PC-9 (cell line): Measurements from ENCODE around the gene PIR. TPM values are rescaled to one million over a fixed set of nuclear protein-coding genes. Genes with fewer than 3 reads are reported as not detected.
A peak's percentile ranks its signal among the peaks of the same experiment; 100 is the strongest.

ENCODE experiments used
- BruUV-seq: library from RNA; stranded (reverse); fragments of 400-500 nt; replicated peaks from 2 replicates; lab custom pipeline; 2021; lab: Mats Ljungman, UMichigan
- CTCF ChIA-PET: fragments of 300-600 bp; sonication (Branson Sonifier 250); formaldehyde crosslinking; loops from one replicate; lab custom pipeline; 2022; ENCODE audit warnings: antibody characterized with exemption; lab: Charles Lee
- POLR2A ChIA-PET: fragments of 300-600 bp; sonication (Branson Sonifier 250); formaldehyde crosslinking; loops from one replicate; lab custom pipeline; 2022; ENCODE audit warnings: antibody characterized with exemption; ENCODE audit not compliant: unreplicated experiment; lab: Charles Lee
- DNase-seq, 2 experiments: peaks; one replicate each; pipeline versions ENCODE4 v3.0.0 to v3.0.0-alpha.2; 2015 to 2022; ENCODE audit warnings: mixed read lengths in 1 of 2
- H2AFZ ChIP-seq: fragments of 200-600 bp; sonication (generic); 2 replicates; pipeline ENCODE4 v1.8.1; 2017; ENCODE audit warnings: antibody characterized with exemption
- H3F3A ChIP-seq: fragments of 200-600 bp; sonication (generic); 2 replicates; pipeline ENCODE4 v1.8.1; 2017; ENCODE audit warnings: antibody characterized with exemption, mild to moderate bottlenecking, low read depth; ENCODE audit not compliant: insufficient read depth
- H3K27ac ChIP-seq: fragments of 200-600 bp; sonication (generic); 2 replicates; pipeline ENCODE4 v1.6.1; 2016; ENCODE audit warnings: mixed run types
- H3K27me3 ChIP-seq: fragments of 200-600 bp; sonication (generic); 2 replicates; pipeline ENCODE4 v1.6.1; 2016; ENCODE audit warnings: low read depth, mixed run types; ENCODE audit not compliant: insufficient read depth
- H3K36me3 ChIP-seq: fragments of 200-600 bp; sonication (generic); 2 replicates; pipeline ENCODE4 v1.6.1; 2016; ENCODE audit warnings: low read depth, mixed run types
- H3K4me1 ChIP-seq: fragments of 200-600 bp; sonication (generic); replicated peaks from 2 replicates; pipeline ENCODE4 v1.6.1; 2016; ENCODE audit warnings: mixed run types; ENCODE audit not compliant: insufficient read depth
- H3K4me2 ChIP-seq: fragments of 200-600 bp; sonication (generic); 2 replicates; pipeline ENCODE4 v1.6.1; 2017; ENCODE audit warnings: mixed run types
- H3K4me3 ChIP-seq: fragments of 200-600 bp; sonication (generic); 2 replicates; pipeline ENCODE4 v1.6.1; 2016; ENCODE audit warnings: mixed run types
- H3K79me2 ChIP-seq: fragments of 200-600 bp; sonication (generic); 2 replicates; pipeline ENCODE4 v1.6.1; 2017; ENCODE audit warnings: low read depth, mixed run types
- H3K9me2 ChIP-seq: fragments of 200-600 bp; sonication (generic); 2 replicates; pipeline ENCODE4 v1.8.1; 2017; ENCODE audit warnings: mild to moderate bottlenecking; ENCODE audit not compliant: insufficient read depth
- H3K9me3 ChIP-seq: fragments of 200-600 bp; sonication (generic); 2 replicates; pipeline ENCODE4 v1.8.1; 2016; ENCODE audit warnings: low read depth; ENCODE audit not compliant: insufficient read depth
- H4K20me1 ChIP-seq: fragments of 200-600 bp; sonication (generic); 2 replicates; pipeline ENCODE4 v1.8.1; 2017; ENCODE audit not compliant: insufficient read depth
- EZH2 ChIP-seq: fragments of 200-600 bp; sonication (generic); IDR thresholded peaks from 2 replicates; pipeline ENCODE4 v1.8.0; 2017; ENCODE audit warnings: antibody characterized with exemption, low read depth
- intact Hi-C: fragments of 100-400 bp; cut with micrococcal nuclease; formaldehyde crosslinking; loops from one replicate; pipeline ENCODE4 v1.10.0; 2022; ENCODE audit not compliant: unreplicated experiment
- total RNA-seq: library from RNA; stranded (reverse); gene quantifications from 2 replicates; pipeline ENCODE4 v1.2.3, GENCODE V29; 2021
- TF ChIP-seq, protein P1 (sequence below): fragments of 200-600 bp; sonication (generic); conservative IDR thresholded peaks from 2 replicates; pipeline ENCODE4 v1.6.1; 2017; ENCODE audit warnings: mixed run types, antibody characterized with exemption, mild to moderate bottlenecking, moderate library complexity

The PIR gene
- total RNA-seq, 1 experiment from 2014 or later: 197 TPM

DNA sequence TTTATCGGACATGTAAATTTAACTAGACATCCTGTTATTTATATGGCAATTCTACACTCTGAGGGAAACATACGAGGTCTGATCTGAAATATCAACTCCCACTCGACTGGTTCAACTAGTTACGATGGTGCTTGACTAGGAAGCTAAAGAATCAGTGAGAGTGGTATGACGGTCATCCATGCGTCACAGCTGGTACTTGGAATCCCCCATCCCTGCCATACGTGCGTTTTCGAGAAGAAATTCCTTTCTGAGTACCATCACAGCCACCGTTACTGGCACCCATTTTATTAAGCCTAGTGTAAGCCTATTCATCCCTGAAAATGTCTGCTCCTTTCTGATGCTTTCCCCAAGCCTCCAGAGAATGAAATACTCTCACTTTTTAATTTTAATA, 157.1 kb downstream of the PIR start:
- DNase-seq: peak; percentile 35 to 78
- peak overlapping the region; percentile 71 for H3K27ac ChIP-seq
- no peaks in the 10 kb centered on the region for H4K20me1 ChIP-seq
- H2AFZ ChIP-seq: peak overlapping the region; percentile 72
- ChIA-PET CTCF (no interaction called here), POLR2A (no interaction called here)
- H3K9me3 ChIP-seq: no peaks in the 10 kb centered on the region
- H3K27me3 ChIP-seq: no peaks in the 10 kb centered on the region
- peak overlapping the region; percentile 87 for H3K4me2 ChIP-seq
- H3K4me3 ChIP-seq: peak overlapping the region; percentile 76
- intact Hi-C loops: loop anchor here (10.0 kb wide), 1 partner anchor 339 kb away; no protein-coding TSS in a partner anchor
- peaks cover 20% of the 10 kb centered on the region for H3K79me2 ChIP-seq
- no TSS peak for BruUV-seq
- H3K4me1 ChIP-seq: peaks cover 13% of the 10 kb centered on the region
- H3K36me3 ChIP-seq: no peaks in the 10 kb centered on the region
- TF ChIP-seq EZH2: no peak
- TF ChIP-seq, protein P1, sequence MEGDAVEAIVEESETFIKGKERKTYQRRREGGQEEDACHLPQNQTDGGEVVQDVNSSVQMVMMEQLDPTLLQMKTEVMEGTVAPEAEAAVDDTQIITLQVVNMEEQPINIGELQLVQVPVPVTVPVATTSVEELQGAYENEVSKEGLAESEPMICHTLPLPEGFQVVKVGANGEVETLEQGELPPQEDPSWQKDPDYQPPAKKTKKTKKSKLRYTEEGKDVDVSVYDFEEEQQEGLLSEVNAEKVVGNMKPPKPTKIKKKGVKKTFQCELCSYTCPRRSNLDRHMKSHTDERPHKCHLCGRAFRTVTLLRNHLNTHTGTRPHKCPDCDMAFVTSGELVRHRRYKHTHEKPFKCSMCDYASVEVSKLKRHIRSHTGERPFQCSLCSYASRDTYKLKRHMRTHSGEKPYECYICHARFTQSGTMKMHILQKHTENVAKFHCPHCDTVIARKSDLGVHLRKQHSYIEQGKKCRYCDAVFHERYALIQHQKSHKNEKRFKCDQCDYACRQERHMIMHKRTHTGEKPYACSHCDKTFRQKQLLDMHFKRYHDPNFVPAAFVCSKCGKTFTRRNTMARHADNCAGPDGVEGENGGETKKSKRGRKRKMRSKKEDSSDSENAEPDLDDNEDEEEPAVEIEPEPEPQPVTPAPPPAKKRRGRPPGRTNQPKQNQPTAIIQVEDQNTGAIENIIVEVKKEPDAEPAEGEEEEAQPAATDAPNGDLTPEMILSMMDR: no peak
- peaks cover 23% of the 10 kb centered on the region; the same call in 1 of the 2 replicates for H3F3A ChIP-seq
- H3K9me2 ChIP-seq: no peaks in the 10 kb centered on the region

DNA sequence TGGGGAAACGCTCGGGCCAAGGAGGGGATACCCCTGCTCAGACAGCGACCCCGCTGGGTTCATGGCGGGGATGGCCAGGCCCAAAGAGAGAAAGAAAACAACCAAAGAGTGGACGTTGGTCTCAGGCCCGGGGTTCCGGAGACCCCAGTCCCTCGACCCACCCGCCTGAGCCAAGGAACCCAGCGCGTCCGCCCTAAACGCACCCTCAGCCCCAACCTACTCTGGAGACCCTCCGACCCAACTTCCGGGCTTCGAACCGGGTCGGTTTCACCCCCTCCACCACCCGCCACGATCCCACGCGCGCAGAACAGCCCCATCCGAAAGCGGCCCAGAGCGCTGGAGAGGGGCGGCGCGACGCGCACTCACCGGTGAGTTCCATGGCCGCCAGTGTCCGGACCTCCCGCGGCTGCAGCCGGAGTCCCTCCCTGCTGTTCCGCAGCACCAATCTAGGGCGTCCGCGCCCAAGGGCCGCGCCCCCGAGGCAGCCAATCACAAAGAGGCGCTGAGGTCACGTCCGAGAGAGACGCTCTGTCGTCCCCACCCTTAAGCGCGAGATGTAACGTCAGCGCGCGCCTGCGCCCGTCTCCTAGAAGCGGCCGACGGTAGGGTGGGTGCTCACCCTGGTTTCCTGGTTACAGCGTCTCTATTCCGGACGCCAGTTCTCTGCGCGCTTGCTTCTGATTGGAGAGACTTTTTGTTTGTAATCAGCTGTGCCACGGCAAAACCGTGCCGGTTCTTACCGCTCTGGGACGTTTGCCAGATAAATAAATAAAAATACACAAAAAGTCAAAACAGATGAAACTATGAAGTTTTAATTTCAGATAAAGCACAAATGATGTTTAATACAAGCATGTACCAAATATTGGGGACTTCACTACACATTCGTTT, 157.8 kb downstream of the PIR start, which contains the start of gene PIGA:
Gene PIGA (minus strand): TSS at position 389 of the 888 bp plus-strand sequence. CDS start 3,593 bp downstream, outside the sequence.
- Histone ChIP-seq H3K79me2 (peaks cover 20% of the 10 kb centered on the region), H3F3A (peaks cover 23% of the 10 kb centered on the region; the same call in 1 of the 2 replicates), H3K4me3 (peak within 1 kb of the TSS; percentile 82), H3K9me3 (no peaks in the 10 kb centered on the region), H3K4me2 (peak within 1 kb of the TSS; percentile 95), H3K9me2 (no peaks in the 10 kb centered on the region), H2AFZ (peak within 1 kb of the TSS; percentile 81), H3K4me1 (peaks cover 13% of the 10 kb centered on the region), H3K27ac (peak within 1 kb of the TSS; percentile 89), H4K20me1 (no peaks in the 10 kb centered on the region), H3K36me3 (no peaks in the 10 kb centered on the region), H3K27me3 (no peaks in the 10 kb centered on the region)
- CTCF ChIA-PET: no interaction called here
- DNase-seq: peak; percentile 94 to 95
- BruUV-seq: TSS peak; percentile 71
- no peak for TF ChIP-seq EZH2
- TF ChIP-seq, protein P1: no peak
- intact Hi-C loops: loop anchor here (1.0 to 10.0 kb wide), 2 partner anchors 339 to 402 kb away; no protein-coding TSS in a partner anchor
- POLR2A ChIA-PET: no interaction called here

Other genes with a start within 250 kb of the PIR start
- 5.7 and 5.8 TPM in 2 replicates for gene ASB9, start 223.2 kb downstream of the PIR start, total RNA-seq
- not detected in 2 replicates for gene ASB11, start 177.7 kb downstream of the PIR start, total RNA-seq
- gene PIGA, start 157.8 kb downstream of the PIR start, total RNA-seq: 9.0 and 15.3 TPM in 2 replicates
- gene VEGFD, start 108.9 kb downstream of the PIR start, total RNA-seq: 1.3 and 2.5 TPM in 2 replicates
- not detected in 2 replicates for gene BMX, start 7.5 kb upstream of the PIR start, total RNA-seq
- 1.9 and 3.4 TPM in 2 replicates for gene ACE2, start 107.6 kb upstream of the PIR start, total RNA-seq
- gene CLTRN, start 171.5 kb upstream of the PIR start, total RNA-seq: 1.1 and 2.7 TPM in 2 replicates
- 10.9 and 12.1 TPM in 2 replicates for gene CA5B, start 244.9 kb upstream of the PIR start, total RNA-seq